Esophagus squamous epithelium (tissue), 4 donors: ENCODE measurements around the gene TAF10.

Experiments used
- POLR2A ChIP-seq, 4 donors: fragments of 450-650 bp; IDR thresholded peaks; one replicate each; pipeline ENCODE4 v1.6.1; 2017; ENCODE audit warnings: antibody characterized with exemption in 4 of 4, mild to moderate bottlenecking in 4 of 4, moderate library complexity in 3 of 4
- TF ChIP-seq, protein P1 (sequence below), 6 experiments: fragments of 450-650 bp in 4 of 6; fragments of 200-600 bp in 2 of 6; sonication (generic) in 2 of 6; IDR thresholded peaks; one replicate each; pipeline ENCODE4 v1.5.1; 2016 to 2019; ENCODE audit warnings: antibody characterized with exemption in 6 of 6, mild to moderate bottlenecking in 4 of 6, moderate library complexity in 4 of 6

DNA sequence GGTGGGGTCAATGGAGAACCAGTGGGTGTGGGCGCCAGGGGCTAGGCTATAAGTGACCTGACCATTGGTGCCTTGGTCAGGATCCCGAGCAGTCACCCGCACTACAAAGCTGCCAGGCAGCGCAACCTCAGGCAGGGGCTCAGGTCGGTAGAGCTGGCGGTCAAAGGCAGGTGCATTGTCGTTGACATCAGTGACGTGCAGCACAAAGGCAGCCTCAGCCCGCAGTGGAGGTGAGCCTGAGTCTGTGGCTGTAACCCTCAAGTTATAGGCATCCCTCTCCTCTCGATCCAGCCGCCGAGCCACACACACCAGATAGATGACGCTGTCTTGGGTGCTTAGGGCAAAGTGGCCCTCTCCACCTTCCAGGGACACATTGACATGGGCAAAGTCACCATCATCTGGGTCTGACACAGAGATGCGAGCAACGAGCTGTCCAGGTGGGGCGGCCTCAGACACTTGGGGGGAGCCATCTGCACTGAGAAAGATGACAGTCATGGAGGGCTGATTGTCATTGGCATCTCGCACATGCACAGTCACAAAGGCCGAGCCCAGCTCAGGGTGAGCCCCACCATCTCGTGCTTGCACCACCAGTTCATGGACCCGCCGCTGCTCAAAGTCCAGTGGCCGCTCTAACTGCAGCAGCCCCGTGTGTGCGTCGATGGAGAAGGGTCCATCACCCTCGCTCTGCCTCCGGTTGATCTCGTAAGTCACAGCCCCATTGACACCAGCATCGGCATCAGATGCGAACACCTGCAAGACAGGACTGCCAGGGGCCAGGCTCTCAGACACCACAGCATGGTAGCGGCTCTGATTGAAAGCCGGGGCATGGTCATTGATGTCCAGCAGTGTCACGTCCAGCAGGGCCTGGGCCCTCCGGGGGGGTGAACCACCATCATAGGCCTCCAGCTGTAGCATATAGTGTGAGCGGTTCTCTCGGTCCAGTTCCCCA, 28.3 kb upstream of the TAF10 start:
- TF ChIP-seq POLR2A (IDR thresholded peaks at IDR 0.05): no peak
- TF ChIP-seq, protein P1, sequence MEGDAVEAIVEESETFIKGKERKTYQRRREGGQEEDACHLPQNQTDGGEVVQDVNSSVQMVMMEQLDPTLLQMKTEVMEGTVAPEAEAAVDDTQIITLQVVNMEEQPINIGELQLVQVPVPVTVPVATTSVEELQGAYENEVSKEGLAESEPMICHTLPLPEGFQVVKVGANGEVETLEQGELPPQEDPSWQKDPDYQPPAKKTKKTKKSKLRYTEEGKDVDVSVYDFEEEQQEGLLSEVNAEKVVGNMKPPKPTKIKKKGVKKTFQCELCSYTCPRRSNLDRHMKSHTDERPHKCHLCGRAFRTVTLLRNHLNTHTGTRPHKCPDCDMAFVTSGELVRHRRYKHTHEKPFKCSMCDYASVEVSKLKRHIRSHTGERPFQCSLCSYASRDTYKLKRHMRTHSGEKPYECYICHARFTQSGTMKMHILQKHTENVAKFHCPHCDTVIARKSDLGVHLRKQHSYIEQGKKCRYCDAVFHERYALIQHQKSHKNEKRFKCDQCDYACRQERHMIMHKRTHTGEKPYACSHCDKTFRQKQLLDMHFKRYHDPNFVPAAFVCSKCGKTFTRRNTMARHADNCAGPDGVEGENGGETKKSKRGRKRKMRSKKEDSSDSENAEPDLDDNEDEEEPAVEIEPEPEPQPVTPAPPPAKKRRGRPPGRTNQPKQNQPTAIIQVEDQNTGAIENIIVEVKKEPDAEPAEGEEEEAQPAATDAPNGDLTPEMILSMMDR (IDR thresholded peaks at IDR 0.05): no peak
